ENCODE data around the gene PKNOX2. TPM values are rescaled to one million over a fixed set of nuclear protein-coding genes. Genes with fewer than 3 reads are reported as not detected.

The PKNOX2 gene
- total RNA-seq, 2 donors from 2014 or later = 5.5 to 6.9 TPM

GRCh38 chr11:125481531-125481930, 317.0 kb downstream of the PKNOX2 start:
- Histone ChIP-seq H3K27ac (no peak overlapping the region), H3K36me3 (no peaks in the 10 kb centered on the region), H3K27me3 (no peaks in the 10 kb centered on the region), H3K4me1 (peaks cover 0 to 8% of the 10 kb centered on the region in 2 donors), H3K9me3 (no peaks in the 10 kb centered on the region), H3K4me3 (no peak overlapping the region)
- no peak for DNase-seq (ENCODE audit: low spot score)
- TF ChIP-seq CTCF (IDR thresholded peaks at IDR 0.05) = no peak

Other genes starting within 250 kb of the PKNOX2 start
- not detected for gene HEPN1, start 245.5 kb upstream of the PKNOX2 start, total RNA-seq
- gene HEPACAM, start 228.7 kb upstream of the PKNOX2 start, total RNA-seq = under 1 TPM in 1 of 2 donors, not detected in 1; 0.83 TPM
- under 1 TPM in 1 of 2 donors, not detected in 1; 0.24 TPM for gene CCDC15, start 210.5 kb upstream of the PKNOX2 start, total RNA-seq
- gene SLC37A2, start 101.4 kb upstream of the PKNOX2 start, total RNA-seq = 1 to 10 TPM; 2.0 to 4.2 TPM
- gene TMEM218, start 53.1 kb upstream of the PKNOX2 start, total RNA-seq = 10 to 100 TPM in 1 of 2 donors, 1 to 10 TPM in 1; 8.3 to 15.3 TPM

Measured in right atrium auricular region (tissue), 2 donors.